HepG2 (cell line): Measurements from ENCODE around the gene ADIPOR2. TPM values are rescaled to one million over a fixed set of nuclear protein-coding genes. Genes with fewer than 3 reads are reported as not detected.

Experiments used
- CEBPB ChIP-seq: IDR thresholded peaks from 2 replicates; pipeline ENCODE4 v1.6.1; 2011; ENCODE audit warnings: low read depth, low read length, improper control_type of control experiment, borderline replicate concordance
- FOXO4 ChIP-seq: sonication (generic); formaldehyde crosslinking; conservative IDR thresholded peaks from 2 replicates; pipeline ENCODE4 v1.8.1; 2023; ENCODE audit warnings: missing genetic modification reagents
- HES4 ChIP-seq: sonication (generic); formaldehyde crosslinking; IDR thresholded peaks from 2 replicates; pipeline ENCODE4 v1.9.0; 2021; ENCODE audit warnings: mild to moderate bottlenecking, missing genetic modification reagents, borderline replicate concordance
- IRF2 ChIP-seq: IDR thresholded peaks from 2 replicates; pipeline ENCODE4 v1.6.1; 2018; ENCODE audit warnings: missing genetic modification reagents, missing compliant biosample characterization
- MLLT10 ChIP-seq: sonication (generic); formaldehyde crosslinking; IDR thresholded peaks from 2 replicates; pipeline ENCODE4 v1.4.0; 2020; ENCODE audit warnings: missing genetic modification reagents
- RELA ChIP-seq: sonication (generic); formaldehyde crosslinking; IDR thresholded peaks from 2 replicates; pipeline ENCODE4 v1.4.0; 2020; ENCODE audit warnings: missing genetic modification reagents
- RNF2 ChIP-seq: fragments of 450-650 bp; conservative IDR thresholded peaks from 2 replicates; pipeline ENCODE4 v1.6.1; 2016; ENCODE audit warnings: low read depth
- SMAD1 ChIP-seq: sonication (generic); formaldehyde crosslinking; IDR thresholded peaks from 2 replicates; pipeline ENCODE4 v1.4.0; 2020; ENCODE audit warnings: missing genetic modification reagents, low read depth, mild to moderate bottlenecking, borderline replicate concordance
- TARDBP ChIP-seq: sonication (generic); formaldehyde crosslinking; IDR thresholded peaks from 2 replicates; pipeline ENCODE4 v1.8.0; 2022; ENCODE audit warnings: mild to moderate bottlenecking, missing genetic modification reagents
- TOE1 ChIP-seq: sonication (generic); formaldehyde crosslinking; IDR thresholded peaks from 2 replicates; pipeline ENCODE4 v1.4.0; 2020; ENCODE audit warnings: mild to moderate bottlenecking, missing genetic modification reagents
- ZNF337 ChIP-seq: sonication (generic); formaldehyde crosslinking; IDR thresholded peaks from 2 replicates; pipeline ENCODE4 v1.5.1; 2020; ENCODE audit warnings: missing genetic modification reagents, low read depth, mild to moderate bottlenecking, borderline replicate concordance
- ZNF646 ChIP-seq: sonication (generic); formaldehyde crosslinking; IDR thresholded peaks from 2 replicates; pipeline ENCODE4 v1.9.0; 2021; ENCODE audit warnings: mild to moderate bottlenecking, missing genetic modification reagents
- ZNF652 ChIP-seq: IDR thresholded peaks from 2 replicates; pipeline ENCODE4 v1.6.1; 2016; ENCODE audit warnings: low read depth, borderline replicate concordance
- ZNF816 ChIP-seq: sonication (generic); formaldehyde crosslinking; IDR thresholded peaks from 2 replicates; pipeline ENCODE4 v1.8.0; 2022; ENCODE audit warnings: missing genetic modification reagents, mild to moderate bottlenecking, borderline replicate concordance
- polyA plus RNA-seq, 8 experiments: library from polyadenylated mRNA; depleted of rRNA in 3 of 8; stranded (reverse) in 7 of 8; unstranded in 1 of 8; fragments of >200 nt; fragmentation: Illumina TruSeq in 4 of 8; extraction: Trizol in 4 of 8; gene quantifications; 2 replicates each; pipeline versions ENCODE4 v1.2.1 to v1.2.3, GENCODE V29; 2011 to 2016; ENCODE audit warnings: low read depth in 4 of 8, missing spikeins in 1 of 8, mixed read lengths in 1 of 8; ENCODE audit not compliant: insufficient read depth in 1 of 8
- total RNA-seq, 5 experiments: library from RNA; depleted of rRNA; stranded (reverse); fragments of >200 nt; fragmentation: Illumina TruSeq; extraction: Trizol; gene quantifications; 2 replicates each; pipeline ENCODE4 v1.2.3, GENCODE V29; 2016; ENCODE audit warnings: low read depth in 1 of 5
- TF ChIP-seq, protein P1 (sequence below): sonication (generic); formaldehyde crosslinking; conservative IDR thresholded peaks from 2 replicates; pipeline ENCODE4 v1.8.0; 2022; ENCODE audit warnings: missing genetic modification reagents
- TF ChIP-seq, protein P2 (sequence below): IDR thresholded peaks from 2 replicates; pipeline ENCODE4 v1.6.1; 2012; ENCODE audit warnings: inconsistent platforms
- TF ChIP-seq, protein P3 (sequence below): conservative IDR thresholded peaks from 2 replicates; pipeline ENCODE4 v1.6.1; 2018; ENCODE audit warnings: missing genetic modification reagents

Gene ADIPOR2
- total and polyA plus RNA-seq, 2 of the 13 experiments (the other 11 are each of a cell fraction or from before 2014, with no cell fraction given), result 35.2 to 52.2 TPM

DNA sequence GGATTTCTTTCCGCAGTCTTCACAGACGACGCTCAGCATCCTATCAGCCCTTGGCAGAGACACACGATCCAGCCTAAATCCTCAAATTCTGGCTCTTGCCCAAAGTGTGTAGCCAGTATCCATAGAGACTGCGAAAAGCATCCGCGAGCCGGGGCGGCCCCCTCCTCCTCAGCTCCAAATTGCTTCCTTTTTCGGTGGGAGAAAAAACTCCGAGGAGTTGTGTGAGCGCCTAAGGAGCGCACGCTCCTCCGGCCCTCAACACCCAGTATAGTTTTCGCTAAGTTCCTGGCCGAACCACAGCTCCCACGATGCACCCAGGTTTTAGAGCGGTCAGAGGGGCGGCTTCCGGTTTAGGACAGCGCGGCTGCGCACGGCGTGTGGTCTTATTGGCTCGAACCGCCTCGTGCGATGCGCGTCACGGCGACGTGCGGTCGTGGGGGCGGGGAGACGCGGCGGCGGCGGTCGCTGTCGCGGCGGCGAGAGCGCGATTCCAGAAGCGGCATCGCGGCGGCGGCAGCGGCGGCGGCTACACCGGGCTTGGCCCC is at the start of gene ADIPOR2 (continued):
- TF ChIP-seq TOE1 (CRISPR knock-in tag) (no peak), RNF2 (peak; percentile 85), MLLT10 (CRISPR knock-in tag) (no peak), ZNF652 (no peak), ZNF337 (CRISPR knock-in tag) (no peak), ZNF646 (CRISPR knock-in tag) (no peak), RELA (peak; percentile 16; the same call in 1 of the 2 replicates), TARDBP (CRISPR knock-in tag) (peak; percentile 68), IRF2 (CRISPR knock-in tag) (peak; percentile 80), SMAD1 (CRISPR knock-in tag) (no peak), CEBPB (no peak), HES4 (no peak), FOXO4 (no peak), ZNF816 (CRISPR knock-in tag) (peak; percentile 73)
- TF ChIP-seq, protein P1, sequence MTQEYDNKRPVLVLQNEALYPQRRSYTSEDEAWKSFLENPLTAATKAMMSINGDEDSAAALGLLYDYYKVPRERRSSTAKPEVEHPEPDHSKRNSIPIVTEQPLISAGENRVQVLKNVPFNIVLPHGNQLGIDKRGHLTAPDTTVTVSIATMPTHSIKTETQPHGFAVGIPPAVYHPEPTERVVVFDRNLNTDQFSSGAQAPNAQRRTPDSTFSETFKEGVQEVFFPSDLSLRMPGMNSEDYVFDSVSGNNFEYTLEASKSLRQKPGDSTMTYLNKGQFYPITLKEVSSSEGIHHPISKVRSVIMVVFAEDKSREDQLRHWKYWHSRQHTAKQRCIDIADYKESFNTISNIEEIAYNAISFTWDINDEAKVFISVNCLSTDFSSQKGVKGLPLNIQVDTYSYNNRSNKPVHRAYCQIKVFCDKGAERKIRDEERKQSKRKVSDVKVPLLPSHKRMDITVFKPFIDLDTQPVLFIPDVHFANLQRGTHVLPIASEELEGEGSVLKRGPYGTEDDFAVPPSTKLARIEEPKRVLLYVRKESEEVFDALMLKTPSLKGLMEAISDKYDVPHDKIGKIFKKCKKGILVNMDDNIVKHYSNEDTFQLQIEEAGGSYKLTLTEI (CRISPR knock-in tag), result no peak
- TF ChIP-seq, protein P2, sequence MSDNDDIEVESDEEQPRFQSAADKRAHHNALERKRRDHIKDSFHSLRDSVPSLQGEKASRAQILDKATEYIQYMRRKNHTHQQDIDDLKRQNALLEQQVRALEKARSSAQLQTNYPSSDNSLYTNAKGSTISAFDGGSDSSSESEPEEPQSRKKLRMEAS, result peak; percentile 84
- TF ChIP-seq, protein P3, sequence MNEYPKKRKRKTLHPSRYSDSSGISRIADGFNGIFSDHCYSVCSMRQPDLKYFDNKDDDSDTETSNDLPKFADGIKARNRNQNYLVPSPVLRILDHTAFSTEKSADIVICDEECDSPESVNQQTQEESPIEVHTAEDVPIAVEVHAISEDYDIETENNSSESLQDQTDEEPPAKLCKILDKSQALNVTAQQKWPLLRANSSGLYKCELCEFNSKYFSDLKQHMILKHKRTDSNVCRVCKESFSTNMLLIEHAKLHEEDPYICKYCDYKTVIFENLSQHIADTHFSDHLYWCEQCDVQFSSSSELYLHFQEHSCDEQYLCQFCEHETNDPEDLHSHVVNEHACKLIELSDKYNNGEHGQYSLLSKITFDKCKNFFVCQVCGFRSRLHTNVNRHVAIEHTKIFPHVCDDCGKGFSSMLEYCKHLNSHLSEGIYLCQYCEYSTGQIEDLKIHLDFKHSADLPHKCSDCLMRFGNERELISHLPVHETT (CRISPR knock-in tag), result peak; percentile 77
- TF ChIP-seq, all 625 proteins: peak for 236
